GM12878 (cell line): ENCODE measurements around the gene RBL2. TPM values are rescaled to one million over a fixed set of nuclear protein-coding genes. Genes with fewer than 3 reads are reported as not detected.

Experiments used
- ATAC-seq: fragments of 200-7000 bp; cut with Tn5 transposase; 3 replicates; pipeline ENCODE4 v1.9.1; 2020; ENCODE audit warnings: mild to moderate bottlenecking, moderate library complexity
- BruUV-seq: library from RNA; stranded (reverse); fragments of 400-500 nt; replicated peaks from 2 replicates; lab custom pipeline; 2021; lab: Mats Ljungman, UMichigan
- CTCF ChIA-PET: fragments of 300-600 bp; sonication (Branson Sonifier 250); formaldehyde crosslinking; extraction: SDS; loops from one replicate; lab custom pipeline; 2021; ENCODE audit warnings: inconsistent platforms; lab: Yijun Ruan, JAX
- POLR2A ChIA-PET: fragments of 350-600 bp; formaldehyde crosslinking; extraction: SDS; loops from one replicate; lab custom pipeline; 2021; ENCODE audit warnings: inconsistent platforms; lab: Charles Lee
- RAD21 ChIA-PET: fragments of 300-600 bp; sonication (Branson Sonifier 250); formaldehyde crosslinking; loops from one replicate; lab custom pipeline; 2023; ENCODE audit warnings: antibody characterized with exemption; ENCODE audit not compliant: unreplicated experiment; lab: Charles Lee
- SMC1A ChIA-PET: fragments of 300-600 bp; sonication (Branson Sonifier 250); formaldehyde crosslinking; loops from one replicate; lab custom pipeline; 2023; ENCODE audit not compliant: unreplicated experiment, uncharacterized antibody; lab: Charles Lee
- DNase-seq: peaks from one replicate; pipeline ENCODE4 v3.0.0-alpha.2; 2011; ENCODE audit warnings: low read depth, low spot score
- FAIRE-seq: peaks from 3 replicates; lab custom pipeline; 2011; peaks lifted over from hg19 to GRCh38; lab: Jason Lieb, UNC
- H2AFZ ChIP-seq: 2 replicates; pipeline ENCODE4 v1.6.0; 2011; ENCODE audit warnings: low read depth, low read length, control low read depth; ENCODE audit not compliant: control insufficient read depth
- H3K27ac ChIP-seq: 2 replicates; pipeline ENCODE4 v1.5.1; 2011; ENCODE audit warnings: control low read depth; ENCODE audit not compliant: control insufficient read depth, insufficient read depth
- H3K27me3 ChIP-seq, 2 experiments: replicated peaks in 1 of 2; 2 replicates each; pipeline versions ENCODE4 v1.6.0 to v1.6.1; 2011; ENCODE audit warnings: low read length in 1 of 2; ENCODE audit not compliant: control insufficient read depth in 2 of 2, insufficient read depth in 2 of 2
- H3K36me3 ChIP-seq, 2 experiments: 2 replicates each; pipeline ENCODE4 v1.5.1; 2011; ENCODE audit warnings: low read length in 1 of 2; ENCODE audit not compliant: control insufficient read depth in 2 of 2, insufficient read depth in 2 of 2
- H3K4me1 ChIP-seq: 2 replicates; pipeline ENCODE4 v1.6.1; 2011; ENCODE audit warnings: mild to moderate bottlenecking, low read length, moderate library complexity, mixed read lengths; ENCODE audit not compliant: control insufficient read depth, insufficient read depth
- H3K4me2 ChIP-seq: 2 replicates; pipeline ENCODE4 v1.6.0; 2011; ENCODE audit warnings: control low read depth; ENCODE audit not compliant: control insufficient read depth, insufficient read depth
- H3K4me3 ChIP-seq: fragments of 200-600 bp; sonication (generic); 2 replicates; pipeline ENCODE4 v1.5.1; 2016
- H3K79me2 ChIP-seq: 2 replicates; pipeline ENCODE4 v1.6.0; 2011; ENCODE audit warnings: low read length; ENCODE audit not compliant: control insufficient read depth, insufficient read depth
- H3K9ac ChIP-seq: 2 replicates; pipeline ENCODE4 v1.8.0; 2011; ENCODE audit warnings: low read length, control low read depth, mixed read lengths; ENCODE audit not compliant: control insufficient read depth, insufficient read depth
- H3K9me3 ChIP-seq: replicated peaks from 3 replicates; pipeline ENCODE4 v1.5.1; 2011; ENCODE audit warnings: mild to moderate bottlenecking, low read length; ENCODE audit not compliant: control insufficient read depth, insufficient read depth
- H4K20me1 ChIP-seq: 2 replicates; pipeline ENCODE4 v1.6.0; 2011; ENCODE audit not compliant: control insufficient read depth, insufficient read depth
- BRCA1 ChIP-seq: IDR thresholded peaks from 2 replicates; pipeline ENCODE4 v1.6.1; 2011; ENCODE audit warnings: low read depth, low read length, improper control_type of control experiment
- CHD2 ChIP-seq: IDR thresholded peaks from 2 replicates; pipeline ENCODE4 v1.6.1; 2011; ENCODE audit warnings: low read depth, low read length, improper control_type of control experiment, borderline replicate concordance
- PML ChIP-seq: IDR thresholded peaks from 2 replicates; pipeline ENCODE4 v1.6.1; 2012; ENCODE audit warnings: low read length, inconsistent platforms
- SMARCA5 ChIP-seq: fragments of 450-650 bp; IDR thresholded peaks from 2 replicates; pipeline ENCODE4 v1.6.1; 2017; ENCODE audit warnings: mild to moderate bottlenecking
- WGBS: methylation state at CpG from one replicate; pipeline ENCODE4 v1.1.6; 2016; ENCODE audit warnings: low lambda C conversion rate; ENCODE audit not compliant: insufficient replicate concordance, insufficient coverage; ENCODE audit errors: missing lambda C conversion rate; 5-methylcytosine and 5-hydroxymethylcytosine counted together
- in situ Hi-C: fragments of 300-500 bp; cut with MboI; formaldehyde crosslinking; loops from 9 replicates; pipeline ENCODE4 v1.14.3; 2018; ENCODE audit warnings: mixed read lengths
- intact Hi-C: fragments of 100-400 bp; cut with micrococcal nuclease; formaldehyde crosslinking; loops from one replicate; pipeline ENCODE4 v1.14.2; 2022; ENCODE audit not compliant: unreplicated experiment
- polyA plus RNA-seq, 11 experiments: library from polyadenylated mRNA; depleted of rRNA in 4 of 11; unstranded in 6 of 11; stranded (reverse) in 5 of 11; fragments of >200 nt; fragmentation: Nextera tagmentation in 4 of 11; fragmentation: Illumina TruSeq in 1 of 11; extraction: Ambion mirVana in 4 of 11; extraction: Trizol in 1 of 11; gene quantifications; 1 replicate in 1 of 11; 2 replicates in 10 of 11; pipeline versions ENCODE4 v1.2.1 to v1.2.3, GENCODE V29; 2011 to 2016; ENCODE audit warnings: inconsistent platforms in 2 of 11, missing spikeins in 2 of 11, low read depth in 1 of 11
- total RNA-seq, 4 experiments: library from RNA; depleted of rRNA in 3 of 4; stranded (reverse); fragments of >200 nt in 3 of 4; fragmentation: Illumina TruSeq in 1 of 4; extraction: Trizol in 1 of 4; gene quantifications; 2 replicates each; pipeline versions ENCODE4 v1.2.1 to v1.2.3, GENCODE V29; 2013 to 2021
- TF ChIP-seq, protein P1 (sequence below): fragments of 450-650 bp; IDR thresholded peaks from 2 replicates; pipeline ENCODE4 v1.6.1; 2017; ENCODE audit warnings: low read depth, mild to moderate bottlenecking, moderate library complexity
- TF ChIP-seq, protein P2 (sequence below): fragments of 150-350 bp; IDR thresholded peaks from 2 replicates; pipeline ENCODE4 v1.6.1; 2014; ENCODE audit warnings: mild to moderate bottlenecking, low read depth, low read length

The RBL2 gene
- total and polyA plus RNA-seq, 10 of the 15 experiments (the other 5 are each of a cell fraction or from before 2014, with no cell fraction given): 10.0 to 107 (median 39.0) TPM

DNA sequence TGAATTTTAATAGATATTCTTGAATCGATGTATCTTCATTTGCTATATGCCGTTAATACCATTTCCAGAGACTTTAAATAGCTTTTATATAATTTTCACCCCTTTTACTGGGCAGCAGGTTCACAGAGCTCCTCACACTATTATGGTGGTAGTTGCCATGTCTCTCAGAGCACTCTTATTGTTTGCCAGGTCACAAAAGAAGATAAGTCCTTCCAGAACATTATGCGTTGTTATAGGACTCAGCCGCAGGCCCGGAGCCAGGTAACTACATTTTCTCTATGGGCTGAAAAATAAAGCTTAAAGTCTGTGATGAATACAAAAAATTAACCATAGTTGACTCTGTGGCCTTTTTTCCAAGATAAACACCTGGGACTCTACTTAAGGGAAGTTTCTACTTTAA is 44.7 kb downstream of the RBL2 start:
- WGBS: 99% methylated on average over 5 of the region's 5 CpGs

More for the DNA sequence above, 44.7 kb downstream of the RBL2 start:
- FAIRE-seq: no peak
- Histone ChIP-seq H3K9ac (no peak overlapping the region), H3K4me2 (no peak overlapping the region), H4K20me1 (no peaks in the 10 kb centered on the region), H3K9me3 (no peaks in the 10 kb centered on the region), H2AFZ (no peak overlapping the region), H3K4me3 (no peak overlapping the region), H3K27ac (no peak overlapping the region), H3K79me2 (no peaks in the 10 kb centered on the region), H3K4me1 (no peaks in the 10 kb centered on the region), H3K27me3 (no peaks in the 10 kb centered on the region), H3K36me3 (peaks cover 5 to 25% of the 10 kb centered on the region in 2 experiments)
- ChIA-PET POLR2A (interaction anchor here (0.6 kb wide), 1 partner anchor 38 kb away, joined by 3 read pairs; no protein-coding TSS in a partner anchor), SMC1A (no interaction called here), RAD21 (no interaction called here), CTCF (interaction anchor here (1.5 to 1.7 kb wide), 2 partner anchors 11 to 67 kb away, joined by 3 to 4 read pairs; no protein-coding TSS in a partner anchor)
- no peak for DNase-seq
- BruUV-seq: no TSS peak
- intact Hi-C loops: no loop called here
- ATAC-seq: no peak
- in situ Hi-C loops: no loop called here
- TF ChIP-seq SMARCA5: no peak
- TF ChIP-seq, protein P1, sequence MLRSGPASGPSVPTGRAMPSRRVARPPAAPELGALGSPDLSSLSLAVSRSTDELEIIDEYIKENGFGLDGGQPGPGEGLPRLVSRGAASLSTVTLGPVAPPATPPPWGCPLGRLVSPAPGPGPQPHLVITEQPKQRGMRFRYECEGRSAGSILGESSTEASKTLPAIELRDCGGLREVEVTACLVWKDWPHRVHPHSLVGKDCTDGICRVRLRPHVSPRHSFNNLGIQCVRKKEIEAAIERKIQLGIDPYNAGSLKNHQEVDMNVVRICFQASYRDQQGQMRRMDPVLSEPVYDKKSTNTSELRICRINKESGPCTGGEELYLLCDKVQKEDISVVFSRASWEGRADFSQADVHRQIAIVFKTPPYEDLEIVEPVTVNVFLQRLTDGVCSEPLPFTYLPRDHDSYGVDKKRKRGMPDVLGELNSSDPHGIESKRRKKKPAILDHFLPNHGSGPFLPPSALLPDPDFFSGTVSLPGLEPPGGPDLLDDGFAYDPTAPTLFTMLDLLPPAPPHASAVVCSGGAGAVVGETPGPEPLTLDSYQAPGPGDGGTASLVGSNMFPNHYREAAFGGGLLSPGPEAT: no peak
- no peak for TF ChIP-seq PML
- TF ChIP-seq, protein P2, sequence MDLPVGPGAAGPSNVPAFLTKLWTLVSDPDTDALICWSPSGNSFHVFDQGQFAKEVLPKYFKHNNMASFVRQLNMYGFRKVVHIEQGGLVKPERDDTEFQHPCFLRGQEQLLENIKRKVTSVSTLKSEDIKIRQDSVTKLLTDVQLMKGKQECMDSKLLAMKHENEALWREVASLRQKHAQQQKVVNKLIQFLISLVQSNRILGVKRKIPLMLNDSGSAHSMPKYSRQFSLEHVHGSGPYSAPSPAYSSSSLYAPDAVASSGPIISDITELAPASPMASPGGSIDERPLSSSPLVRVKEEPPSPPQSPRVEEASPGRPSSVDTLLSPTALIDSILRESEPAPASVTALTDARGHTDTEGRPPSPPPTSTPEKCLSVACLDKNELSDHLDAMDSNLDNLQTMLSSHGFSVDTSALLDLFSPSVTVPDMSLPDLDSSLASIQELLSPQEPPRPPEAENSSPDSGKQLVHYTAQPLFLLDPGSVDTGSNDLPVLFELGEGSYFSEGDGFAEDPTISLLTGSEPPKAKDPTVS: no peak
- TF ChIP-seq CHD2: no peak
- no peak for TF ChIP-seq BRCA1
